D721Med (cell line): ENCODE measurements around the gene TRIM36.

Experiments
- DNase-seq: peaks from one replicate; pipeline ENCODE4 v3.0.0; 2011; ENCODE audit warnings: low spot score; ENCODE audit not compliant: insufficient read length
- FAIRE-seq: peaks from 2 replicates; lab custom pipeline; 2011; peaks lifted over from hg19 to GRCh38; lab: Jason Lieb, UNC
- TF ChIP-seq, protein P1 (sequence below): IDR thresholded peaks from 2 replicates; pipeline ENCODE4 v1.5.1; 2012; ENCODE audit warnings: mild to moderate bottlenecking, control low read depth; ENCODE audit not compliant: insufficient read depth; ENCODE audit errors: missing control alignments

The TRIM36 gene

DNA sequence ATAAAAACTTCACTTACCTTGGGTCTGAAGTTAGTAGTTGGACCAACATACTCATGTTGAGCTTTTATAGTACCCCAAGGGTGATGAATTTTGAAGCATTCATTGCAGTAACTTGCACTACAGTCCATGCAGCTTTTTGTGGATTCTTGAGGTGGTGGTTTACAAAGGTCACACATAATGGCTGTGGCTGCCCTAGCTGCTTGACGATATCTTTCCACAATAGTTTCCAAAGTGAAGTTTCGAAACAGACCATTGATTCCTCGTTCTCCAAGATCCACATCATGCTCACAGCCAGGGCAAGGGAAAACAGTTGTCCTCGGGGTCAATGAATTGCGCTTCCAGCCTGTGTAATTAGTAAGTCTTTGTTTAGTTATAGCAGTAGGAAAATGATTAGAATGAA, 22.7 kb downstream of the TRIM36 start:
- no peak for DNase-seq
- TF ChIP-seq, protein P1, sequence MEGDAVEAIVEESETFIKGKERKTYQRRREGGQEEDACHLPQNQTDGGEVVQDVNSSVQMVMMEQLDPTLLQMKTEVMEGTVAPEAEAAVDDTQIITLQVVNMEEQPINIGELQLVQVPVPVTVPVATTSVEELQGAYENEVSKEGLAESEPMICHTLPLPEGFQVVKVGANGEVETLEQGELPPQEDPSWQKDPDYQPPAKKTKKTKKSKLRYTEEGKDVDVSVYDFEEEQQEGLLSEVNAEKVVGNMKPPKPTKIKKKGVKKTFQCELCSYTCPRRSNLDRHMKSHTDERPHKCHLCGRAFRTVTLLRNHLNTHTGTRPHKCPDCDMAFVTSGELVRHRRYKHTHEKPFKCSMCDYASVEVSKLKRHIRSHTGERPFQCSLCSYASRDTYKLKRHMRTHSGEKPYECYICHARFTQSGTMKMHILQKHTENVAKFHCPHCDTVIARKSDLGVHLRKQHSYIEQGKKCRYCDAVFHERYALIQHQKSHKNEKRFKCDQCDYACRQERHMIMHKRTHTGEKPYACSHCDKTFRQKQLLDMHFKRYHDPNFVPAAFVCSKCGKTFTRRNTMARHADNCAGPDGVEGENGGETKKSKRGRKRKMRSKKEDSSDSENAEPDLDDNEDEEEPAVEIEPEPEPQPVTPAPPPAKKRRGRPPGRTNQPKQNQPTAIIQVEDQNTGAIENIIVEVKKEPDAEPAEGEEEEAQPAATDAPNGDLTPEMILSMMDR: no peak
- no peak for FAIRE-seq

DNA sequence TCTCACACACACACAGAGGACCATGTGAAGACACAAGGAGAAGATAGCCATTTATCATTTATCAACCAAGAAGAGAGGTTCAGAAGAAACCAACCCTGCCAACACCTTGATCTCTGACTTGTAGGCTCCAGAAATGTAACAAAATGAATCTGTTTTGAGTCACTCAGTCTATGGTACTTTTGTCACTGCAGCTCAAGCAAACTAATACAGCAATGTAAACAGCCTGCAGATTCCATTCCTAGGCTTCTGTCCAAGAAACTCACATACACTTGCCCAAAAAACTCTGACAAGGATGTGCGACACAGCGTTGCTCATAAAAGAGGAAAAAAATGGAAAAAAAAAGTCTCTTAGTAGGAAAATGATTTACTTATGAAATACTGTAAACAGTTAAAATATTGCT, 33.4 kb downstream of the TRIM36 start:
- no peak for DNase-seq
- TF ChIP-seq, protein P1: no peak
- FAIRE-seq: no peak

DNA sequence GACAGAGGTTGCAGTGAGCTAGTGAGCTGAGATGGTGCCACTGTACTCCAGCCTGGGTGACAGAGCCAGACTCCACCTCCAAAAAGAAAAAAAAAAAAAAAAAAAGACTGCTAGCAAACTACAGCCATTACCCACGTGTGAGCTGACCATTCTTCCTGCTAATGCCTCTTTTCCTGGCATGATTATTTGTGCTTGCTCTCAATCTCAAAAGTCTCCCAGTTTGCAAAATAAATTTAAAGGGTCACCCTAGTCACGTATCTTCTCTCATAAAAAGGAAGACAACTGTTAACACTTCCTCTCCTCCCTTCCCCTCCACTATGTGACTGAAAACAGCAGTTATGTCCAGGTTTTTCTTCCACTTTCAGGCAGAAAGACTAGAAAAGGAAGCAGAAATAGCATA, 37.2 kb downstream of the TRIM36 start:
- no peak for FAIRE-seq
- DNase-seq: no peak
- TF ChIP-seq, protein P1: no peak

DNA sequence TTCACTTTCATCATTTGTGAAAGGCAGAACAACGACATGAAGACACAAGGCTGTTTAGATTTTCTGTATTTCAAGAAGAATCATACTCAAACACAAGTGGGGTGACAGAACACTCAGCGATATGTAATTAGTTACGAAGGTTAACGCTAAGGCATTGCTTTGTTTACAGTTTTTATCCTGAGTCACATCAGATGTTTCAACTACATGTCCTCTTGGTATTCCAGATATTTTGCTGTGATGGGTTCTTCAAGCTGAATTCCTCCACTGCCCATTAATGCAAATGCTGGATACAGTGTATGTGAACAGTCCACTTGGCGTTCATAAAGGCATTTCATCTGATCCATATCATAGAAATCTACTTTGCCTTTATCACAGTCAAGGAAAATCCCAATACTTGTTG, 43.4 kb downstream of the TRIM36 start:
- TF ChIP-seq, protein P1: no peak
- FAIRE-seq (no peak), DNase-seq (no peak)

DNA sequence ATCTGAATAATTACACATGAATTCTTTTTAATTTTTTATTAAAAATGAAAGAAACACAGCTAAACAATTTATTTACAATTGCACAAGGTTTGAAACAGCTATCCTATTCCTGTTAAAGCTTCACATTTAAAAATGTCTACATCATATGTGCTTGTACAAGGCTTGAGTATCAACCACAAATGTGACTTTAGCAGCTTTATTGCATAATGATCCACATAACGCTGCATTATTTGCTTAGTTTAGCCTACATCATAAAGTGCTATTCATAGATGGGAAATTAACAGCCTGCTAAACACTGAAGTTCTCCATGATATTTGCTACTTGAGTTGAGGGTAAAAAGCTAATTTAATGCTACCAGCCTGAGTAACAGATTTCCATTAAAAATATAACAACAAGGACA, 45.0 kb downstream of the TRIM36 start:
- FAIRE-seq (no peak), DNase-seq (no peak)
- TF ChIP-seq, protein P1: no peak

DNA sequence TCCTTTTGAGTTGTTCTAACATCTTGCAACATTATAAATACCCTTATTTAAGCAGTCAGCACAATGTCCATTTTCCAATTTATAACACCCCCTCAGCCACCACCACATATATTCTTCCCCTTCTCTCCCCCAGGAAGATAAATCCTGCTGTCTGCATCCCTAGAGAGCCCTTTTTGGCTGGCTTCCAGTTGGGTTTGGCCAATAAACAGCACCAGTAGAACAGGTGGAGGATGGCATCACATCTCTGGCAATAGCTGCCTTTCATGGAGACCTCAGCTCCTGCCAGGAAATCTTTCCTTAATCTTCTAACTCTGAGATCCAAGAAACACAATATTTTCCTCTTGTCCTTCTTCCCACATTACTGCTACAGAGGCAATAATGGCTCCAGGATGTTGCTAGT, 53.7 kb downstream of the TRIM36 start:
- DNase-seq (no peak), FAIRE-seq (no peak)
- TF ChIP-seq, protein P1: no peak

DNA sequence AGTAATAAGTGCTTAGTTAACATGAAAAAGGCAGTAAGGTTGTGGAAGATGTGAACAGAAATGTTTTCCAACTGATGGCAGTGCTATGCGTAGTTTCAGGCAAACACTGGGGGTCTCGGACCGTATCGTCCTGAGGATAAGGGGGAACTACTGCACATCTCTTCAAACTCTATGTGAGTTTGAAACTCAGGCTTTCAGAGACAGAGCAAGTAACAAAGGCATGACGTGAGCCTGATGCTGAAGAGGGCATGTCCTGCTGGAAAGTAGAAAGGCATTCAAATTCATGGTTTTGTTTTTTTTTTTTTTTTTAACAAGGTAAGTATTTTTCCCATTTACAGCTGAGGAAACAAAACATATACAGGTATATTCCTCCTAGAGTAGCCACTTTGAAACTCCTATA, 59.9 kb downstream of the TRIM36 start:
- TF ChIP-seq, protein P1: no peak
- FAIRE-seq (no peak), DNase-seq (no peak)
